Measurements from ENCODE around the gene USP22.

Gene USP22

DNA sequence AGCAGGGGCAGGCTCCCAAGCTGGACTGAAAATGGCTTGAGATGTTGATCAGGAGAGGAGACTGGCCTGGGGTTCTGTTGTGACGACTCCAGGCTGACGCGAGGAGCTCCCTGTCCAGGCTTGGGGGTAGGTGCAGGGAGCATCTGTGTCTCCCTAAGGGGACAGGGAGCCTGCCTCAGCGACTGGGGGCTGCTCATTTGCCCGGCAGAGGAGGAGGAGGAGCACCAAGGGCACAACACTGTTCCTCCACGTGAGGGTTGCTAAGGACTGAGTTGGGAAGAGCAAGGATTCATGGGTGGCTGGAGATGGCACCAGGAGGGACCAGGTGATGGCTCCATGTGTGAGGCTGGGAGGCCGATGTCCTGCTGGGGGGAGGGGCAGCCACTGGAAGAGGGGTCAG lies 53.3 kb downstream of the USP22 start:
- Histone ChIP-seq H3K27ac (ENCODE audit: low read length) (no peak overlapping the region), H3K4me3 (ENCODE audit: low read length) (no peak overlapping the region), H3K9ac (ENCODE audit: low read length) (no peak overlapping the region), H3K4me1 (ENCODE audit: low read length) (no peaks in the 10 kb centered on the region), H3F3A (ENCODE audit: insufficient read depth, low read length) (no peaks in the 10 kb centered on the region), H3K4me2 (ENCODE audit: low read depth, low read length) (no peak overlapping the region), H3K79me2 (ENCODE audit: low read length) (no peaks in the 10 kb centered on the region), H3K9me2 (replicated peaks; ENCODE audit: insufficient read depth, low read length) (no peaks in the 10 kb centered on the region), H3K9me3 (replicated peaks; ENCODE audit: insufficient read depth, low read length) (no peaks in the 10 kb centered on the region), H4K20me1 (ENCODE audit: insufficient read depth, low read length) (no peaks in the 10 kb centered on the region), H2AFZ (ENCODE audit: low read length) (no peak overlapping the region), H3K36me3 (replicated peaks; ENCODE audit: insufficient read depth, low read length) (no peaks in the 10 kb centered on the region), H3K27me3 (replicated peaks; ENCODE audit: insufficient read depth, low read length) (no peaks in the 10 kb centered on the region)
- TF ChIP-seq CTCF (IDR thresholded peaks at IDR 0.05; ENCODE audit: low read length) (no peak), EZH2 (optimal IDR thresholded peaks at IDR 0.05; ENCODE audit: low read depth, low read length) (no peak)
- no peak for DNase-seq

DNA sequence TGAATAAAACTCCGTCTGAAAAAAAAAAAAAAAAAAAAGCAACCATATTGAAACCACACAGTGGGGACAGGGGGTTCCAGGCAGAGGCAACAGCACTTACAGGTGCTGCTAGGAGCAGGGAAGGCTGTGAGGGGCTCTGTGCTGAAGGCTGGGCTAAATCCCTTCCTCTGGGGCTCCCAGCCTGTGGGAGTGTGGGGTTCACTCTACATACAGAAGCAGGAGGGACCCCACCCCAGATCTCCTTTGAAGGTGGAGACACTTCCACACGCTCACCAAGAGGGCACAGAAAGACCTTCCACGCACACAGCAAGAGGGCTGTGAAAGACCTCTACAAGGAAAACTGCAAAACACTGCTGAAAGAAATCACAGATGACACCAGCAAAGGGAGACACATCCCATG lies 53.9 kb downstream of the USP22 start:
- Histone ChIP-seq H3K27ac (ENCODE audit: low read length) (no peak overlapping the region), H3K9ac (ENCODE audit: low read length) (no peak overlapping the region), H3K9me2 (replicated peaks; ENCODE audit: insufficient read depth, low read length) (no peaks in the 10 kb centered on the region), H4K20me1 (ENCODE audit: insufficient read depth, low read length) (no peaks in the 10 kb centered on the region), H3K9me3 (replicated peaks; ENCODE audit: insufficient read depth, low read length) (no peaks in the 10 kb centered on the region), H3K4me2 (ENCODE audit: low read depth, low read length) (no peak overlapping the region), H3K36me3 (replicated peaks; ENCODE audit: insufficient read depth, low read length) (no peaks in the 10 kb centered on the region), H3F3A (ENCODE audit: insufficient read depth, low read length) (no peaks in the 10 kb centered on the region), H2AFZ (ENCODE audit: low read length) (no peak overlapping the region), H3K4me3 (ENCODE audit: low read length) (no peak overlapping the region), H3K27me3 (replicated peaks; ENCODE audit: insufficient read depth, low read length) (no peaks in the 10 kb centered on the region), H3K79me2 (ENCODE audit: low read length) (no peaks in the 10 kb centered on the region), H3K4me1 (ENCODE audit: low read length) (no peaks in the 10 kb centered on the region)
- TF ChIP-seq CTCF (IDR thresholded peaks at IDR 0.05; ENCODE audit: low read length) (no peak), EZH2 (optimal IDR thresholded peaks at IDR 0.05; ENCODE audit: low read depth, low read length) (no peak), EZH2phosphoT487 (IDR thresholded peaks at IDR 0.05; ENCODE audit: low read length) (no peak)
- no peak for DNase-seq

- TF ChIP-seq EZH2phosphoT487 (IDR thresholded peaks at IDR 0.05; ENCODE audit: low read length): no peak
- TF ChIP-seq CTCF (IDR thresholded peaks at IDR 0.05; ENCODE audit: low read length): no peak
- TF ChIP-seq EZH2 (optimal IDR thresholded peaks at IDR 0.05; ENCODE audit: low read depth, low read length): no peak
- H3K9ac ChIP-seq (ENCODE audit: low read length): no peak overlapping the region
- no peaks in the 10 kb centered on the region for H3K27me3 ChIP-seq (replicated peaks; ENCODE audit: insufficient read depth, low read length)
- H3K4me2 ChIP-seq (ENCODE audit: low read depth, low read length): no peak overlapping the region
- H3K9me2 ChIP-seq (replicated peaks; ENCODE audit: insufficient read depth, low read length): no peaks in the 10 kb centered on the region
- no peaks in the 10 kb centered on the region for H4K20me1 ChIP-seq (ENCODE audit: insufficient read depth, low read length)
- H2AFZ ChIP-seq (ENCODE audit: low read length): no peak overlapping the region
- H3K4me1 ChIP-seq (ENCODE audit: low read length): no peaks in the 10 kb centered on the region
- no peak overlapping the region for H3K27ac ChIP-seq (ENCODE audit: low read length)
- H3K79me2 ChIP-seq (ENCODE audit: low read length): no peaks in the 10 kb centered on the region
- H3F3A ChIP-seq (ENCODE audit: insufficient read depth, low read length): no peaks in the 10 kb centered on the region
- no peak overlapping the region for H3K4me3 ChIP-seq (ENCODE audit: low read length)
- no peak for DNase-seq
- no peaks in the 10 kb centered on the region for H3K9me3 ChIP-seq (replicated peaks; ENCODE audit: insufficient read depth, low read length)
- H3K36me3 ChIP-seq (replicated peaks; ENCODE audit: insufficient read depth, low read length): no peaks in the 10 kb centered on the region
Observed at GRCh38 chr17:20988001-20988636, 54.7 kb downstream of the USP22 start.
